ENCODE results near the gene ADK.
"Not testable (repeated sequence)": the region's sequence is repeated elsewhere in the genome, so short reads cannot be mapped to it uniquely, and the experiment has no call there.

Gene ADK

GRCh38 chr10:74486659-74487058 is 335.6 kb downstream of the ADK start:
- DNase-seq (ENCODE audit: low read depth in 2 of 2): no peak

GRCh38 chr10:74488907-74489306 is 337.9 kb downstream of the ADK start:
- DNase-seq (ENCODE audit: low read depth in 2 of 2): no peak

GRCh38 chr10:74490551-74490950 is 339.5 kb downstream of the ADK start:
- no peak for DNase-seq (ENCODE audit: low read depth in 2 of 2)

GRCh38 chr10:74491014-74491413 is 340.0 kb downstream of the ADK start:
- DNase-seq (ENCODE audit: low read depth in 2 of 2): no peak

- DNase-seq (ENCODE audit: low read depth in 2 of 2): not testable (repeated sequence)
These were observed 345.3 kb downstream of the ADK start for GRCh38 chr10:74496276-74496675.

GRCh38 chr10:74498664-74499063 is 347.6 kb downstream of the ADK start:
- not testable (repeated sequence) for DNase-seq (ENCODE audit: low read depth in 2 of 2)

- no peak for DNase-seq (ENCODE audit: low read depth in 2 of 2)
These were observed 349.1 kb downstream of the ADK start for GRCh38 chr10:74500026-74500704.

- DNase-seq (ENCODE audit: low read depth in 2 of 2): no peak
These were observed 349.8 kb downstream of the ADK start for GRCh38 chr10:74500816-74501215.

GRCh38 chr10:74502963-74503608 is 352.1 kb downstream of the ADK start:
- DNase-seq (ENCODE audit: low read depth in 2 of 2): no peak

- no peak for DNase-seq (ENCODE audit: low read depth in 2 of 2)
These were observed 356.9 kb downstream of the ADK start for GRCh38 chr10:74507951-74508350.

GRCh38 chr10:74510594-74510993 is 359.6 kb downstream of the ADK start:
- DNase-seq (ENCODE audit: low read depth in 2 of 2): no peak

- no peak for DNase-seq (ENCODE audit: low read depth in 2 of 2)
These were observed 360.0 kb downstream of the ADK start for GRCh38 chr10:74511051-74511450.

GRCh38 chr10:74514322-74514721 is 363.3 kb downstream of the ADK start:
- DNase-seq (ENCODE audit: low read depth in 2 of 2): no peak

GRCh38 chr10:74518061-74518460 is 367.0 kb downstream of the ADK start:
- DNase-seq (ENCODE audit: low read depth in 2 of 2): no peak

- DNase-seq (ENCODE audit: low read depth in 2 of 2): no peak
These were observed 370.5 kb downstream of the ADK start for GRCh38 chr10:74521526-74521925.

- DNase-seq (ENCODE audit: low read depth in 2 of 2): no peak
These were observed 372.2 kb downstream of the ADK start for GRCh38 chr10:74523199-74523598.

GRCh38 chr10:74525885-74526284 is 374.9 kb downstream of the ADK start:
- DNase-seq (ENCODE audit: low read depth in 2 of 2): no peak

- not testable (repeated sequence) for DNase-seq (ENCODE audit: low read depth in 2 of 2)
These were observed 376.6 kb downstream of the ADK start for GRCh38 chr10:74527611-74528010.

GRCh38 chr10:74529205-74529604 is 378.2 kb downstream of the ADK start:
- DNase-seq (ENCODE audit: low read depth in 2 of 2): no peak

GRCh38 chr10:74530981-74531380 is 380.0 kb downstream of the ADK start:
- DNase-seq (ENCODE audit: low read depth in 2 of 2): no peak

- DNase-seq (ENCODE audit: low read depth in 2 of 2): no peak
These were observed 388.3 kb downstream of the ADK start for GRCh38 chr10:74539317-74539716.

GRCh38 chr10:74541375-74541774 is 390.4 kb downstream of the ADK start:
- no peak for DNase-seq (ENCODE audit: low read depth in 2 of 2)

GRCh38 chr10:74542077-74542476 is 391.1 kb downstream of the ADK start:
- no peak for DNase-seq (ENCODE audit: low read depth in 2 of 2)

GRCh38 chr10:74543276-74543675 is 392.3 kb downstream of the ADK start:
- no peak for DNase-seq (ENCODE audit: low read depth in 2 of 2)

All from stimulated activated CD4-positive, alpha-beta T cell treated with anti-CD3 and anti-CD28 coated beads, Interleukin-4, amount 100 ng/mL, for 48 hours (primary cell).